ENCODE data around the gene WWOX.

The WWOX gene

GRCh38 chr16:78902321-78902720, 802.9 kb downstream of the WWOX start:
- FAIRE-seq (no peak), DNase-seq (ENCODE audit: insufficient read length, low spot score) (no peak)
- TF ChIP-seq CTCF (IDR thresholded peaks at IDR 0.05; ENCODE audit: insufficient read depth, missing control alignments): no peak

- no peak for FAIRE-seq
- no peak for TF ChIP-seq CTCF (IDR thresholded peaks at IDR 0.05; ENCODE audit: insufficient read depth, missing control alignments)
- no peak for DNase-seq (ENCODE audit: insufficient read length, low spot score)
Measured at GRCh38 chr16:78903237-78903636, 803.8 kb downstream of the WWOX start.

- DNase-seq (ENCODE audit: insufficient read length, low spot score) (no peak), FAIRE-seq (no peak)
- no peak for TF ChIP-seq CTCF (IDR thresholded peaks at IDR 0.05; ENCODE audit: insufficient read depth, missing control alignments)
Measured at GRCh38 chr16:78903843-78904242, 804.4 kb downstream of the WWOX start.

- DNase-seq (ENCODE audit: insufficient read length, low spot score): no peak
- no peak for TF ChIP-seq CTCF (IDR thresholded peaks at IDR 0.05; ENCODE audit: insufficient read depth, missing control alignments)
- FAIRE-seq: no peak
Measured at GRCh38 chr16:78906135-78906534, 806.7 kb downstream of the WWOX start.

GRCh38 chr16:78909226-78909625, 809.8 kb downstream of the WWOX start:
- DNase-seq (ENCODE audit: insufficient read length, low spot score) (no peak), FAIRE-seq (no peak)
- no peak for TF ChIP-seq CTCF (IDR thresholded peaks at IDR 0.05; ENCODE audit: insufficient read depth, missing control alignments)

- FAIRE-seq (no peak), DNase-seq (ENCODE audit: insufficient read length, low spot score) (no peak)
- no peak for TF ChIP-seq CTCF (IDR thresholded peaks at IDR 0.05; ENCODE audit: insufficient read depth, missing control alignments)
Measured at GRCh38 chr16:78915811-78916345, 816.4 kb downstream of the WWOX start.

- no peak for TF ChIP-seq CTCF (IDR thresholded peaks at IDR 0.05; ENCODE audit: insufficient read depth, missing control alignments)
- FAIRE-seq: no peak
- DNase-seq (ENCODE audit: insufficient read length, low spot score): no peak
Measured at GRCh38 chr16:78916928-78917545, 817.6 kb downstream of the WWOX start.
